Aorta (tissue), 5 donors: ENCODE measurements around the gene SPATA19. TPM values are rescaled to one million over a fixed set of nuclear protein-coding genes. Genes with fewer than 3 reads are reported as not detected.
A peak's percentile ranks its signal among the peaks of the same experiment; 100 is the strongest.

Experiments
- ATAC-seq: fragments of 200-7000 bp; cut with Tn5 transposase; one replicate; pipeline ENCODE4 v1.9.1; 2022; ENCODE audit warnings: moderate library complexity; ENCODE audit not compliant: low FRiP score
- DNase-seq, 2 donors: peaks; one replicate each; pipeline ENCODE4 v3.0.0-alpha.2; 2020
- H3K27ac ChIP-seq, 2 donors: one replicate each; pipeline ENCODE4 v1.5.1; 2013; ENCODE audit warnings: low read length in 2 of 2, mild to moderate bottlenecking in 2 of 2, moderate library complexity in 2 of 2, control low read depth in 1 of 2, inconsistent platforms in 1 of 2, low read depth in 1 of 2
- H3K27me3 ChIP-seq, 2 donors: one replicate each; pipeline ENCODE4 v1.6.1; 2013; ENCODE audit warnings: control low read depth in 1 of 2, low read length in 1 of 2, mild to moderate bottlenecking in 1 of 2, moderate library complexity in 1 of 2; ENCODE audit not compliant: insufficient read depth in 2 of 2, control insufficient read depth in 1 of 2
- H3K36me3 ChIP-seq, 2 donors: one replicate each; pipeline ENCODE4 v1.6.1; 2013; ENCODE audit warnings: control low read depth in 1 of 2, low read length in 1 of 2, mild to moderate bottlenecking in 1 of 2; ENCODE audit not compliant: insufficient read depth in 2 of 2, control insufficient read depth in 1 of 2
- H3K4me1 ChIP-seq, 2 donors: one replicate each; pipeline ENCODE4 v1.6.1; 2013; ENCODE audit warnings: low read length in 2 of 2, control low read depth in 1 of 2, mild to moderate bottlenecking in 1 of 2, moderate library complexity in 1 of 2; ENCODE audit not compliant: insufficient read depth in 2 of 2, control insufficient read depth in 1 of 2
- H3K4me3 ChIP-seq, 2 donors: one replicate each; pipeline ENCODE4 v1.5.1; 2013; ENCODE audit warnings: low read length in 2 of 2, control low read depth in 1 of 2, mild to moderate bottlenecking in 1 of 2
- H3K9me3 ChIP-seq: one replicate; pipeline ENCODE4 v1.6.1; 2013; ENCODE audit warnings: mild to moderate bottlenecking, low read length; ENCODE audit not compliant: control insufficient read depth
- WGBS, 2 donors: extraction: QIAGEN DNeasy Blood & Tissue Kit; methylation state at CpG; one replicate each; pipeline ENCODE4 v1.1.7; 2013; 5-methylcytosine and 5-hydroxymethylcytosine counted together
- intact Hi-C, 2 donors: fragments of 100-400 bp; cut with DNase I; formaldehyde crosslinking; loops; one replicate each; pipeline versions ENCODE4 v1.14.2 to v1.15.0; 2022
- polyA plus RNA-seq, 2 donors: library from polyadenylated mRNA; stranded (reverse); fragments of 200-250 nt; gene quantifications; one replicate each; pipeline ENCODE4 v1.2.3, GENCODE V29; 2013
- total RNA-seq, 2 donors: library from RNA; stranded (reverse); fragmentation: NEBNext Ultra II Directional; extraction: Animal tissue kit (Norgen Biotek cat#: 25700); gene quantifications; one replicate each; pipeline ENCODE4 v1.2.1, GENCODE V29; 2021
- donor health status: healthy with polysubstance abuse.
- donor health status: Bipolar disorder and iron deficiency.
- donor health status: DM: no; HTN: no; CAD: no.
- donor health status: DM: no; HTN: no; CAD: no.
- donor health status: DM: yes; HTN: yes; CAD: no.

Gene SPATA19
- total and polyA plus RNA-seq, 4 donors = not detected

GRCh38 chr11:133842730-133843129 is 2.6 kb downstream of the SPATA19 start:
- H3K27me3 ChIP-seq = no peaks in the 10 kb centered on the region
- H3K4me1 ChIP-seq = no peaks in the 10 kb centered on the region
- DNase-seq = no peak
- H3K9me3 ChIP-seq = peaks cover 1% of the 10 kb centered on the region
- no peak overlapping the region for H3K27ac ChIP-seq
- no peak overlapping the region for H3K4me3 ChIP-seq
- WGBS, 2 donors = 37 to 53% methylated on average over 5 of the region's 5 CpGs
- no peaks in the 10 kb centered on the region for H3K36me3 ChIP-seq
- intact Hi-C loops = no loop called here
- no peak for ATAC-seq

DNA sequence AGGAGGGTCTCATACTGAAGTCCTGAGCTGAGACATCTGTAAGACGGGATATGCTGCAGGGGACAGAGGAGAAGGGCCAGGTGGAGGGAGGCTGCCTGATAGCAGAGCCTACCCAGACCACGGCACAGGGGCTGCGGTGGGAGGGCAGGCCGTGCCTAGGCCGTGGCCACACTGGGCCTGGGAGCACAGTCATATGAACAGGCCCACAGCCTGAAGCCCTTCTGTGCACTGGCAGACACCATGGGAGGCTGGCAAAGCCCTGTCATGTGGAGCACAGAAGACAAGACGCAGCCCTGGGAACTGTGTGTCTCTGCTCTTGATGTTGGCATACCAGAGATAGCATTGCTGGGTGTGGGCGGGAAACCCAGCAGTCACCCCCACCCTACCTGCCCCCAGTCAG is 3.3 kb downstream of the SPATA19 start:
- Histone ChIP-seq H3K27me3 (no peaks in the 10 kb centered on the region), H3K4me3 (no peak overlapping the region), H3K36me3 (no peaks in the 10 kb centered on the region), H3K4me1 (no peaks in the 10 kb centered on the region), H3K27ac (no peak overlapping the region), H3K9me3 (peaks cover 1% of the 10 kb centered on the region)
- ATAC-seq = no peak
- 72 to 76% methylated on average over 7 of the region's 7 CpGs for WGBS, 2 donors
- intact Hi-C loops = no loop called here
- DNase-seq = no peak

DNA sequence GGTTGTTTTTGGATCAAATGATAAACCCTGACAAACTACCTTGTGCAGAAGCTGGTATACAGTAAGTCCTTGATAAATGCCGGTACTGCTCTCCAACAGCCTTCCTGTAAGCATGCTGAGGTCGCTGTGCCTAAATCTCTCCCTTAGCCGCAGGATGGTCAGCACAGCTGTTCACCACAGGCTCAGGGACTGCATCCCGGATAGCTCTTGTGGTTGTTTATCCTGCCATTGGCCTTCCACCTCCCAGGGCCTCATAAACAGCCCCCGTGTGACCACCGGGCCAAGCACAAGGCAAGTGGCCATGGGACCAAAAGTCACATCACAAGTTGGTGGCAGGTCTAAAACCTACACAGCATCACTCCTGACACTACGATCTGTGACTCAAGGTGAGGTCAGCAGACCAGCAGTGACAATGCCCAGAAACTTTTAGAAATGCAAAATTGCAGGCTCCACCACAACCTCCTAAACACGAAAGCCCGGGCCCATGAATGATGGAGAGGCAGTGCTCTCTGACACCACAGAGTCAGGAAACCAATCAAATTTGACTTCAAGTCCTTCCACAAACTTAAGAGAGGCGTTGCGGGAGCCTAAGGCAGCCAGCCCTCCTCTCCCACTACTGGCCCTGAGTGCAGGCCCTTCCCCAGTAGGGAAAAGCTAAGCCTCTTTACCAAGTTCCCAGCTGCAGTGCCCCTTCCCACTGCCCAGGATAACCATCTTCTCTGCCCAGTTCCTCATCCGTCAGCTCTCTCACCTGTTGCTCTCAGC is 3.9 kb downstream of the SPATA19 start:
- H3K27ac ChIP-seq = no peak overlapping the region
- H3K36me3 ChIP-seq = no peaks in the 10 kb centered on the region
- H3K27me3 ChIP-seq = no peaks in the 10 kb centered on the region
- no peaks in the 10 kb centered on the region for H3K4me1 ChIP-seq
- no peak overlapping the region for H3K4me3 ChIP-seq
- no peak for ATAC-seq
- no peak for DNase-seq
- 59 to 63% methylated on average over 12 of the region's 12 CpGs for WGBS, 2 donors
- intact Hi-C loops = no loop called here
- no peaks in the 10 kb centered on the region for H3K9me3 ChIP-seq

DNA sequence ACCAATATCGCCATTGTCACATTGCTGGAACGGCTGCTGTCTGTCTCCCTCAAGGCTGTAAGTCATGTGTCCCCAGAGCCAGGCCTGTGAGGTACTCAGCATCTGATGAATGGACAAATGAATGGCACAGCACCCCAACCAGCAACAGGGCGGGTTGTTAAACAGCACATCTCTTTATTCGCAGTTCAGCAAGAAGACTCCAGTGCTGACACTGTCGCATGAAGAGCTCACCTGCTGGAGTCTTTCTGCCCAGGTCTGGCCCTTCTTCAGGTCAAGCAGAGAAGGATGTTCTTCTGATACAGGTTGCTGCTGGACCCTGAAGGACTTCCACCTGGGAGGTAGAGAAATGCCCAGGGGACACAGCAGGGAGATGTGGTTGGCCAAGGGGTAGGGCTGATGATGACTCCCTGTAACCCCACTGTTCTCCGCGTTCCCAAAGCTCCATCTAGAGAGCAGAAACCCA is 4.8 kb downstream of the SPATA19 start:
- DNase-seq = no peak
- Histone ChIP-seq H3K36me3 (no peaks in the 10 kb centered on the region), H3K27me3 (no peaks in the 10 kb centered on the region), H3K9me3 (no peaks in the 10 kb centered on the region), H3K27ac (no peak overlapping the region), H3K4me3 (no peak overlapping the region), H3K4me1 (no peaks in the 10 kb centered on the region)
- WGBS, 2 donors = 78 to 81% methylated on average over 7 of the region's 7 CpGs
- intact Hi-C loops = no loop called here
- ATAC-seq = no peak

- H3K4me3 ChIP-seq = no peak overlapping the region
- WGBS, 2 donors = 55 to 57% methylated on average over 12 of the region's 12 CpGs
- H3K4me1 ChIP-seq = no peaks in the 10 kb centered on the region
- H3K9me3 ChIP-seq = no peaks in the 10 kb centered on the region
- intact Hi-C loops = loop anchor here (5.0 to 10.0 kb wide), 2 partner anchors 751 to 754 kb away; no protein-coding TSS in a partner anchor
- no peaks in the 10 kb centered on the region for H3K36me3 ChIP-seq
- peak; percentile 16 for ATAC-seq
- no peaks in the 10 kb centered on the region for H3K27me3 ChIP-seq
- no peak overlapping the region for H3K27ac ChIP-seq
- DNase-seq = peak in 1 of 2 donors; percentile 54
These were observed 9.4 kb downstream of the SPATA19 start for GRCh38 chr11:133835593-133836548.

GRCh38 chr11:133834682-133835592 is 10.4 kb downstream of the SPATA19 start:
- no peaks in the 10 kb centered on the region for H3K4me1 ChIP-seq
- intact Hi-C loops = loop anchor here (5.0 to 10.0 kb wide), 3 partner anchors 698 to 753 kb away; no protein-coding TSS in a partner anchor
- H3K9me3 ChIP-seq = no peaks in the 10 kb centered on the region
- no peak overlapping the region for H3K27ac ChIP-seq
- DNase-seq (no peak), ATAC-seq (peak; percentile 61)
- H3K4me3 ChIP-seq = no peak overlapping the region
- 44 to 48% methylated on average over 11 of the region's 11 CpGs for WGBS, 2 donors
- no peaks in the 10 kb centered on the region for H3K27me3 ChIP-seq
- H3K36me3 ChIP-seq = no peaks in the 10 kb centered on the region

- intact Hi-C loops = loop anchor here (5.0 to 10.0 kb wide), 2 partner anchors 697 to 749 kb away; no protein-coding TSS in a partner anchor
- no peak overlapping the region for H3K27ac ChIP-seq
- H3K4me3 ChIP-seq = no peak overlapping the region
- no peaks in the 10 kb centered on the region for H3K4me1 ChIP-seq
- DNase-seq (no peak), ATAC-seq (no peak)
- H3K36me3 ChIP-seq = no peaks in the 10 kb centered on the region
- WGBS, 2 donors = 89 to 92% methylated on average over 17 of the region's 17 CpGs
- no peaks in the 10 kb centered on the region for H3K27me3 ChIP-seq
- no peaks in the 10 kb centered on the region for H3K9me3 ChIP-seq
These were observed 11.2 kb downstream of the SPATA19 start for GRCh38 chr11:133833898-133834681.
